Thoracic aorta (tissue), 2 donors: Measurements from ENCODE around the gene MSRB3. TPM values are rescaled to one million over a fixed set of nuclear protein-coding genes. Genes with fewer than 3 reads are reported as not detected.
"Not testable (repeated sequence)": the region's sequence is repeated elsewhere in the genome, so short reads cannot be mapped to it uniquely, and the experiment has no call there.

Experiments
- ATAC-seq: fragments of 150-250 bp; one replicate; pipeline ENCODE4 v1.8.0; 2017; ENCODE audit warnings: low read depth; ENCODE audit not compliant: insufficient number of reproducible peaks, low FRiP score
- DNase-seq: peaks from one replicate; pipeline ENCODE4 v3.0.0-alpha.2; 2020; ENCODE audit warnings: low spot score
- H3K27ac ChIP-seq, 2 donors: fragments of 200-600 bp; sonication (generic); 1 replicate in 1 of 2; 2 replicates in 1 of 2; pipeline ENCODE4 v1.5.1; 2016; ENCODE audit warnings: mild to moderate bottlenecking in 2 of 2, moderate library complexity in 2 of 2
- H3K27me3 ChIP-seq: fragments of 200-600 bp; sonication (generic); replicated peaks from 2 replicates; pipeline ENCODE4 v1.6.0; 2016; ENCODE audit warnings: mild to moderate bottlenecking; ENCODE audit not compliant: insufficient read depth
- H3K36me3 ChIP-seq: fragments of 200-600 bp; sonication (generic); one replicate; pipeline ENCODE4 v1.5.1; 2016
- H3K4me1 ChIP-seq, 2 donors: fragments of 200-600 bp; sonication (generic); 1 replicate in 1 of 2; 2 replicates in 1 of 2; pipeline versions ENCODE4 v1.5.1 to v1.6.0; 2016; ENCODE audit warnings: low read depth in 2 of 2, mild to moderate bottlenecking in 1 of 2; ENCODE audit not compliant: control insufficient read depth in 1 of 2
- H3K4me3 ChIP-seq: fragments of 200-600 bp; sonication (generic); 2 replicates; pipeline ENCODE4 v1.5.1; 2016; ENCODE audit warnings: mild to moderate bottlenecking
- H3K9me3 ChIP-seq: fragments of 200-600 bp; sonication (generic); 2 replicates; pipeline ENCODE4 v1.5.1; 2016
- total RNA-seq, 2 donors: library from RNA; depleted of rRNA; stranded (reverse); fragments of >200 nt; gene quantifications; one replicate each; pipeline versions ENCODE4 v1.1.0 to v1.2.3, GENCODE V29; 2016
- TF ChIP-seq, protein P1 (sequence below): fragments of 200-600 bp; sonication (generic); IDR thresholded peaks from one replicate; pipeline ENCODE4 v1.5.1; 2019; ENCODE audit warnings: antibody characterized with exemption

The MSRB3 gene
- total RNA-seq, 2 donors from 2014 or later, result 221 to 232 TPM

DNA sequence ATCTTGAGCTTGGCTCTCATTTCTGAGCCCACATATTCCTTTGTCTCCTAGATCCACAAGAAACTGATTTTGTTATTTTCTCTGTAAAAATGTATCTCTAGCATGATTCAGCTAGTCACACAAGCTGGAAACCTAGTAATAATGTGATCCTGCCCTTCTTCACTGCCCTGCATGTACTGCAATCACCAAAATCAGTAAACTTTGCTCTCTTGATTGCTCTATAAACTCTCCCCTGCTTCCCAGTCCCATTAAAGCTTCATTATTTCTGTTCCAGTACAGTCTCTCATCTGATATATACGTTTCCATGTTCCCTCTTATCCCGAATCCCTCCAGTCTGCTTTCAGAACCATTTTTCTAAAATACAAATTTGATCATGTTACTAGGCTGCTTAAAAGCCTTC, 166.5 kb downstream of the MSRB3 start:
- H3K27me3 ChIP-seq, result no peaks in the 10 kb centered on the region
- no peak overlapping the region for H3K4me3 ChIP-seq
- H3K4me1 ChIP-seq, result peaks cover 0 to 8% of the 10 kb centered on the region in 2 donors
- DNase-seq (no peak), ATAC-seq (no peak)
- no peak overlapping the region for H3K27ac ChIP-seq
- no peaks in the 10 kb centered on the region for H3K36me3 ChIP-seq
- H3K9me3 ChIP-seq, result no peaks in the 10 kb centered on the region
- TF ChIP-seq, protein P1, sequence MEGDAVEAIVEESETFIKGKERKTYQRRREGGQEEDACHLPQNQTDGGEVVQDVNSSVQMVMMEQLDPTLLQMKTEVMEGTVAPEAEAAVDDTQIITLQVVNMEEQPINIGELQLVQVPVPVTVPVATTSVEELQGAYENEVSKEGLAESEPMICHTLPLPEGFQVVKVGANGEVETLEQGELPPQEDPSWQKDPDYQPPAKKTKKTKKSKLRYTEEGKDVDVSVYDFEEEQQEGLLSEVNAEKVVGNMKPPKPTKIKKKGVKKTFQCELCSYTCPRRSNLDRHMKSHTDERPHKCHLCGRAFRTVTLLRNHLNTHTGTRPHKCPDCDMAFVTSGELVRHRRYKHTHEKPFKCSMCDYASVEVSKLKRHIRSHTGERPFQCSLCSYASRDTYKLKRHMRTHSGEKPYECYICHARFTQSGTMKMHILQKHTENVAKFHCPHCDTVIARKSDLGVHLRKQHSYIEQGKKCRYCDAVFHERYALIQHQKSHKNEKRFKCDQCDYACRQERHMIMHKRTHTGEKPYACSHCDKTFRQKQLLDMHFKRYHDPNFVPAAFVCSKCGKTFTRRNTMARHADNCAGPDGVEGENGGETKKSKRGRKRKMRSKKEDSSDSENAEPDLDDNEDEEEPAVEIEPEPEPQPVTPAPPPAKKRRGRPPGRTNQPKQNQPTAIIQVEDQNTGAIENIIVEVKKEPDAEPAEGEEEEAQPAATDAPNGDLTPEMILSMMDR, result no peak

DNA sequence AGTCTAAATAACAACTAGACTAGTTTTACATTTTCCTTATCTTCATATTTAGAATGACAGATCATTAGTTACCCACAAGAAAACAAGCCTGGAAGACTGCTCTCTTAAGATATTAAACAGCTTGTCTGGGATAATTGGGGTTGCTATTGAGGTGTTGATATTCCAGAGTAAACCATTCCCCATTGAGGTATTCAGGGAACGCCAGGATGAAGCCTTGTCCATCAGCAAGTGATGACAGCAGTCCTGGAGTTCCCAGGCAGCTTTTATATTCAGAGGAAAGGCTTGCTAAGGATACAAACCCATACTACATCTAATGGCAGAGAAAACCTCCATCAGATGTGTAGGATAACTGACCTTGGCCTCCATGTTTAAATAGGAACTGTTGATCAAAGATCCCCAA, 168.4 kb downstream of the MSRB3 start:
- no peak for DNase-seq

GRCh38 chr12:65449400-65449799, 170.9 kb downstream of the MSRB3 start:
- Histone ChIP-seq H3K27ac (no peak overlapping the region), H3K4me3 (no peak overlapping the region), H3K9me3 (no peaks in the 10 kb centered on the region), H3K27me3 (no peaks in the 10 kb centered on the region), H3K4me1 (peaks cover 0 to 24% of the 10 kb centered on the region in 2 donors), H3K36me3 (peaks cover 6% of the 10 kb centered on the region)
- ATAC-seq (no peak), DNase-seq (no peak)
- TF ChIP-seq, protein P1, result no peak

More for the DNA sequence above, 168.4 kb downstream of the MSRB3 start:
- Histone ChIP-seq H3K27ac (no peak overlapping the region), H3K27me3 (no peaks in the 10 kb centered on the region), H3K4me1 (peaks cover 0 to 24% of the 10 kb centered on the region in 2 donors), H3K4me3 (no peak overlapping the region), H3K36me3 (no peaks in the 10 kb centered on the region), H3K9me3 (no peaks in the 10 kb centered on the region)
- ATAC-seq, result no peak
- TF ChIP-seq, protein P1, result no peak

DNA sequence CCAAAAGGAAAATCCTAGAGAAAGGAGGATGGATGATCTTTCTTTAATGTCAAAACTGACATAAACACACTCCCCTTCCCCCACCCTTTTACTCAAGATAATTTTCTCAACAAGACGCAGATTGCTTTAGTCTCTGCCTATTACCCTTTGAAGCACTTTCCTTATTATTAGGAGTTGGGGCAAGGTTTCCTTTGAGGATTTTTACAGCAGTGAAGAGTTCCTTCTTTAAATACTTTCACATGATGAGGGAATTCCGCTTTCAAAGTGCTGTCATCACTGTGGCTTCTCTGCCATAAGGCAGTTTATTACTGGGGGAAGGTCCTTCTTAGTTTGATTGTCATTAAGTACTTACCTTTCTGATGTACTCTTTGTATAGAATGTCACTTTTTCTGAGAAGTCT, 172.1 kb downstream of the MSRB3 start:
- H3K27ac ChIP-seq, result no peak overlapping the region
- H3K9me3 ChIP-seq, result no peaks in the 10 kb centered on the region
- H3K27me3 ChIP-seq, result no peaks in the 10 kb centered on the region
- TF ChIP-seq, protein P1, result no peak
- H3K36me3 ChIP-seq, result peaks cover 6% of the 10 kb centered on the region
- ATAC-seq (no peak), DNase-seq (no peak)
- H3K4me1 ChIP-seq, result peaks cover 0 to 24% of the 10 kb centered on the region in 2 donors
- no peak overlapping the region for H3K4me3 ChIP-seq

DNA sequence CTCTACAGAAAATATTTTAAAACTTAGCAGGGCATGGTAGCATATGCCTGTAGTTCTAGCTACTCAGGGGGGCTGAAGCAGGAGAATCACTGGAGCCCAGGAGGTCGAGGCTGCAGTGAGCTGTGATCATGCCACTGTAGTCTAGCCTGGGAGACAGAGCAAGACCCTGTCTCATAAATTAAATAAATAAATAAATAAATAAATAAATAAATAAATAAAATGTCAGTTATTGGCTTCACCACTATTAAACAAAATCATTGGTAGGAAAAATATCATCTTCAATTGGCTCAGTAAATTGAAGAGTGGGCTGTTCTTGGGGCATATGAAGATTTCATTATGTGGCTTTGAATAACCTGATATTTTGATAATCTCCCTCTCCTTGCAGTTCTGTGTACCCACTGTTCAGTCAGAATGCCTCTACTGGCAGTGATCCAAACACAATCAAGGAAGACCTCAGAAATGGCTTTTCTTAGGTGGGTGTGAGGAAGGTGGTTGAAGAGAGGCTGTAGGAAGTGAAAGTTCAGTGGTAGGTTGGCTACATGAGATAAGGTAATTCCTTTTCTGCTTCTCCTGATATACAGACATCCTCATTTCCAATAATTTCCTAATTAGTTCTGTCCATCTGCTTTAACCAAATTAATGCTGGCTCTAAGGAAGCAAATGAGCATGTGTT, 175.8 kb downstream of the MSRB3 start:
- Histone ChIP-seq H3K27me3 (no peaks in the 10 kb centered on the region), H3K4me1 (peaks cover 0 to 23% of the 10 kb centered on the region in 2 donors), H3K36me3 (peaks cover 12% of the 10 kb centered on the region), H3K27ac (no peak overlapping the region), H3K9me3 (no peaks in the 10 kb centered on the region), H3K4me3 (no peak overlapping the region)
- TF ChIP-seq, protein P1, result no peak
- no peak for ATAC-seq
- no peak for DNase-seq

- H3K4me1 ChIP-seq, H3K4me3 ChIP-seq, H3K27ac ChIP-seq, ATAC-seq, H3K27me3 ChIP-seq, DNase-seq, H3K9me3 ChIP-seq: not testable (repeated sequence)
- H3K36me3 ChIP-seq, result peaks cover 19% of the 10 kb centered on the region
These were observed 178.9 kb downstream of the MSRB3 start for GRCh38 chr12:65457341-65457740.
